Measurements from ENCODE around the gene KCNAB1. TPM values are rescaled to one million over a fixed set of nuclear protein-coding genes. Genes with fewer than 3 reads are reported as not detected.

The KCNAB1 gene
- 0.13 TPM in 1 of 2 replicates, not detected in the other for total RNA-seq

GRCh38 chr3:156120528-156121251, at the start of gene KCNAB1:
KCNAB1 (plus strand) TSS chr3:156120578.

GRCh38 chr3:156554842-156555687, 434.7 kb downstream of the KCNAB1 start, which contains the start of gene SSR3:
SSR3 (minus strand) TSS chr3:156555117; CDS start chr3:156555089, 28 bp downstream.

Other genes starting within 250 kb of the KCNAB1 start
- 10.0 and 33.7 TPM in 2 replicates for gene GMPS, start 249.9 kb upstream of the KCNAB1 start, total RNA-seq

All from bladder microvascular endothelial cell (primary cell).